A204.1 (cell line): Measurements from ENCODE around the gene HSPB8.

Experiments used
- FAIRE-seq: peaks from 2 replicates; lab custom pipeline; 2012; peaks lifted over from hg19 to GRCh38; lab: Jason Lieb, UNC

HSPB8 gene

GRCh38 chr12:119171291-119171690, 7.4 kb upstream of the HSPB8 start:
- no peak for FAIRE-seq

GRCh38 chr12:119171691-119172425, 6.9 kb upstream of the HSPB8 start:
- FAIRE-seq: no peak

GRCh38 chr12:119175081-119175480, 3.6 kb upstream of the HSPB8 start:
- FAIRE-seq: no peak

GRCh38 chr12:119176267-119177055, 2.3 kb upstream of the HSPB8 start:
- no peak for FAIRE-seq

GRCh38 chr12:119177056-119177325, 1.7 kb upstream of the HSPB8 start:
- no peak for FAIRE-seq

- no peak for FAIRE-seq
Measured at GRCh38 chr12:119177724-119178380, 879 bp upstream of the HSPB8 start.

GRCh38 chr12:119179335-119180021, 747 bp downstream of the HSPB8 start:
- no peak for FAIRE-seq

- no peak for FAIRE-seq
Measured at GRCh38 chr12:119180380-119181040, 1.8 kb downstream of the HSPB8 start.

GRCh38 chr12:119181202-119181601, 2.5 kb downstream of the HSPB8 start:
- FAIRE-seq: no peak

- no peak for FAIRE-seq
Measured at GRCh38 chr12:119181944-119182343, 3.2 kb downstream of the HSPB8 start.

- FAIRE-seq: no peak
Measured at GRCh38 chr12:119182701-119183493, 4.2 kb downstream of the HSPB8 start.

GRCh38 chr12:119183942-119184695, 5.4 kb downstream of the HSPB8 start:
- FAIRE-seq: no peak

- no peak for FAIRE-seq
Measured at GRCh38 chr12:119195256-119195655, 16.5 kb downstream of the HSPB8 start.

- no peak for FAIRE-seq
Measured at GRCh38 chr12:119198440-119198839, 19.7 kb downstream of the HSPB8 start.

GRCh38 chr12:119200601-119201000, 21.9 kb downstream of the HSPB8 start:
- no peak for FAIRE-seq

GRCh38 chr12:119201789-119202543, 23.2 kb downstream of the HSPB8 start:
- no peak for FAIRE-seq

- no peak for FAIRE-seq
Measured at GRCh38 chr12:119202544-119202943, 23.8 kb downstream of the HSPB8 start.

- no peak for FAIRE-seq
Measured at GRCh38 chr12:119204131-119204530, 25.4 kb downstream of the HSPB8 start.

GRCh38 chr12:119204671-119205285, 26.0 kb downstream of the HSPB8 start:
- FAIRE-seq: no peak
